ENCODE results near the gene PRCC. TPM values are rescaled to one million over a fixed set of nuclear protein-coding genes. Genes with fewer than 3 reads are reported as not detected.

The PRCC gene
- total RNA-seq, 1 donor from 2014 or later = 110 TPM

DNA sequence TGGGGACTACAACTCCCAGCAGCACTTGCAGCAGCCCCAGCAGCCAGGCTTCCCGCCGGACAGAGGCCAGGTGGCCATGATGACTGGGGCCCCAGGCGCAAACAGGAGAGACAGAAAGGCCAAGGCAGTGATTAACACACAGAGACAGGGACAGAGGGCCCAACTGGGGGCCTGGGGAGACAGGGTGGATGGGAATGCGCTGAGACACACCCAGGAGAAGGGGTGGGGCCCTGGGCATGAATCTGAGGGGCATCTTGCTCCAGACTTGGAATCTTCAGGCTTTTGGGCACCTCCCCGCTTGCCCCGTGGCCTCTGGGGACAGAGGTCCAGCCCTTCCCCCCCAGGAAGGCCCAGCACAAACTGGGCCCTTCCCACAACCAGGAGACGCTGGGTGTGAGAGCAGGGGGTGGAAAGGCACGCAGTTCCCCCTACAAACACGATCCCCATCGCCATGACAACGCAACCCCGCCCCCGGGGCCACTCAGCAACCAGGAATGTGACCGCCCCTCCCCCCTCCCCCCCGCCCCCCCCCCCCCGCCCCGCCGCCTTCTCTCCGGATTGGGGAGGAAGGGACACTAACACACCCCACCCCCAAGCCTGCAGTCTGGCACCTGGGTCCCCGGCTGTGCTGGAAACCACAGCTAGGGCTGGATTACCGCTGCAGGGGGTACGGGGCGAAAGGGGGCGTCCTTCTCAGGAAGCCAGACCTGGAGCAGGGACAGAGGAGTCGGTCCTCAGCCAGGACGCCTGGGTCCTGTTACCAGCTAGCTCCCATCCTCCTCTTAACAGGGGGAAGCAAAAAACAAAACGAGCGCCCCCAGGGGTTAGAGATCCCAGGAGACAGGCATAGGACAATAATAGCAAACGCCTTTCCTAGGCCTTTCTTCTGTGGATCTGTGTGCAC is 20.4 kb upstream of the PRCC start:
- Mint-ChIP-seq H3K4me1 (ENCODE audit: low read depth) (peaks cover 41% of the 10 kb centered on the region), H3K9me3 (no peaks in the 10 kb centered on the region), H3K36me3 (ENCODE audit: low read depth) (peaks cover 76% of the 10 kb centered on the region), H3K4me3 (ENCODE audit: low read depth) (peak overlapping the region; percentile 94), H3K27me3 (ENCODE audit: low read depth) (no peaks in the 10 kb centered on the region), H3K27ac (peak overlapping the region; percentile 92)
- DNase-seq (ENCODE audit: low spot score) = no peak
- intact Hi-C loops (cut with micrococcal nuclease) = no loop called here

DNA sequence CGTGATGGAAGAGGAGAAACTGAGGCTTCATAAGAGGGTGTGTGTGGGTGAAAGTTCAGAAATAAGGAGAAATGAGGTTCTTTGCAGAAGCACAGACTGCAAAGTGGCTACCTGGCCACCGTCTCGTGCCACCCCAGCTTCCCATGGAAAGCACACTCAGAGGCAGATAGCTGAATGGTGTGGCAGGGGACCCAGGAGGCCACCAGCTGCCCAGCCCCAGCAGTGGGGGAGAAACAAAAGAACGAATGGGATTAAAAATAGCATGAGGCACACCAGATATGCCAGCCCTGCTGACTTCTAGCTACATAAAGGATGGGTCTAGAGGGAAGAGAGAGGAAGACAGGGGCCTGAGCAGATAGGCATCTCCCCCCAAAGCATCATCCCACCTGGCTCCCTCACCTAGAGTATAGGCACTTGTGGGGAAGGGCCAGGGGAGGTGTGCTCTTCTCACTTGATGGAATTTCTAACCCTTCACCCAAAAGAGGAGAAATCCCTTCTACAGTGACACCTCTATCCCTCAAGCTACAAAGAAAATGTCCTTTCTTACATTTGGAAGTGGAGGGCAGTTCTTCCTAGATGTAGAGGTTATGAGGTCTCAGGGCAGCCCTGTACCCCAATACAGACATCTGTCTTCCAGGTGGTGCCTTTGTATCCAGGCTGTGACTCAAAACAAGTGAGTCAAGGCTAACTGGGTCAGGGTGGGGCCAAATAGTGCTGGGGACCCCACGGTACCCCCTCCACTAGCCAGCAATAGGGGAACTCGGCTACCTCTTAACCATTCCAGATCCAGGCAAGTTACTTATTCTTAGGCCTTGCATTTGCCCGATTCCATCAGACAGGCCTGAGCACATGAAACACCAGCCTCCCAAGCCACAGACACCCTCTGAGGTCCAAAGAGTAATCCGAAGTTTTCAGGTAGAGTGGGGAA is 19.3 kb upstream of the PRCC start:
- Mint-ChIP-seq H3K27ac (peak overlapping the region; percentile 92), H3K9me3 (no peaks in the 10 kb centered on the region), H3K36me3 (ENCODE audit: low read depth) (peaks cover 66% of the 10 kb centered on the region), H3K4me1 (ENCODE audit: low read depth) (peaks cover 41% of the 10 kb centered on the region), H3K27me3 (ENCODE audit: low read depth) (no peaks in the 10 kb centered on the region), H3K4me3 (ENCODE audit: low read depth) (peak overlapping the region; percentile 94)
- intact Hi-C loops (cut with micrococcal nuclease) = no loop called here
- no peak for DNase-seq (ENCODE audit: low spot score)

DNA sequence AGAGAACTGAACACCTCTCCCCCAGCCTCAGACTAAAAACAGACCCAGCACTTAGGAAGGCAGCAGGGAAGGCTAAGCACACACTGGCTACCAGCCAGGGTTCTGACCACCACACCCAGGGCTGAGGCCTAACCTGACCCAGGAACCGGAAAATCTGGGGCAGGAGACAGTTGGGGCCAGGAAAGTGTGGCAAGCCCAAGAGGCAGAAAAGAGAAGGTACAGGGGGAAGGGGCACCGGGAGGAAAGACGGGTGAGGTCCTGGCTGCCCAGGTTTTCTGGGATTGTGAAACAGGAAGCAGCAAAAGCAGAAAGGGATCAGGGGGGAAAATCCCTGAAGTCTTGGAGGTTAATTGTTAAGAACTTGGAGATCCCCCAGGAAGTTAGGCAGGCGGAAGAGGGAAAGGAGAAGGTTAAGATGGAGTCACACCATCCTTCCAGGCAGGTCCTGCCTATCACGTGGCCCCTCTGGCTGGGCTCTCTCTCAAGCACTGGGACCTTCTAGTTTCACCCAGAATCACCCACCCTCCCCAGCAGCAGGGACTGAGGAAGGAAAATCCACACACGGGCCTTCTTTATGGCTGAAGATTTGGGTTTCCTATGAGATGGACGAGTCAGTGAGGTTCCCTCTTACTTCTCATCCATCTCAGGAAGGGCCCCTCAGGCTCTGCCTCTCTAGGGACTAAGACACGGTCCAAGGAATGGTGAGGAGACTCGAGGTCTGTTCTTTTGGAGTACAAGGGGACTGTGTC is 18.5 kb upstream of the PRCC start:
- no peaks in the 10 kb centered on the region for H3K27me3 Mint-ChIP-seq (ENCODE audit: low read depth)
- peak overlapping the region; percentile 92 for H3K27ac Mint-ChIP-seq
- H3K36me3 Mint-ChIP-seq (ENCODE audit: low read depth) = peaks cover 59% of the 10 kb centered on the region
- no peaks in the 10 kb centered on the region for H3K9me3 Mint-ChIP-seq
- intact Hi-C loops (cut with micrococcal nuclease) = no loop called here
- H3K4me3 Mint-ChIP-seq (ENCODE audit: low read depth) = peak overlapping the region; percentile 94
- DNase-seq (ENCODE audit: low spot score) = no peak
- peaks cover 41% of the 10 kb centered on the region for H3K4me1 Mint-ChIP-seq (ENCODE audit: low read depth)

DNA sequence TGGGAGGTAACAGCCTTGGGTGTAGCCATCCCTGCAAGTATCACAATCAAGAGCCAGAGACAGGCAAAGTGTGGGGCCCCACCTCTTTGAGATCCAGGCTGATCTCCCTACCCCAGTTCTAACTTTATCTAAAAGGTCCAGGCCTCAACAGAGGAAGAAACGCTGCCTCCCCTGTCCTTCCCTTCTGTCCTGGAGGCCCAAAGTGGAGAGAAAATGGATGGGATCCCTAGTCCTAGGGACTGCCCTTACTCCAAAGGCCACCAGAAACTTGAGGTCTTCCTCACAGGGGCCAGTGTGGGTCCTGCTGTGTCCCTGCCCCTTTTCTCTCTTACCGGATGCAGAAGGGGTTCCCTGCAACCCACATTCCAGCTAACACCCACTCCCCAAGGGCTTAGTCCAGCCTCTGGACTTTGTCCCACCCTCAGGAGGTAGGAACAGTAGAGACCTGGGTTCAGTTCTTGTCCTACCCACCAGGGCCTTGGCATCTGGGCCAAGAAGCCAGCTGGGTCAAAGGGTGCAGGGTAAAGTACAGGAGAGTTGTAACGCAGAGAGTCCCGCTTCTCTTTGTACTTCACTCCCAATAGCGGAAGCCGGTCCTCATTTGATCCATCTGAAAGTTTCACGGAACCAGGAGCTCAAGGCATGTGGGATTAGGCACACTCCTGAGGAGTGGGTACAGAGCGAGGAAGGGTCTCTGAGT is 17.8 kb upstream of the PRCC start:
- Mint-ChIP-seq H3K27ac (peak overlapping the region; percentile 92), H3K4me3 (ENCODE audit: low read depth) (peak overlapping the region; percentile 94), H3K9me3 (no peaks in the 10 kb centered on the region), H3K4me1 (ENCODE audit: low read depth) (peaks cover 41% of the 10 kb centered on the region), H3K36me3 (ENCODE audit: low read depth) (peaks cover 54% of the 10 kb centered on the region), H3K27me3 (ENCODE audit: low read depth) (no peaks in the 10 kb centered on the region)
- no peak for DNase-seq (ENCODE audit: low spot score)
- intact Hi-C loops (cut with micrococcal nuclease) = loop anchor here (5.0 kb wide), 1 partner anchor 242 kb away; no protein-coding TSS in a partner anchor

DNA sequence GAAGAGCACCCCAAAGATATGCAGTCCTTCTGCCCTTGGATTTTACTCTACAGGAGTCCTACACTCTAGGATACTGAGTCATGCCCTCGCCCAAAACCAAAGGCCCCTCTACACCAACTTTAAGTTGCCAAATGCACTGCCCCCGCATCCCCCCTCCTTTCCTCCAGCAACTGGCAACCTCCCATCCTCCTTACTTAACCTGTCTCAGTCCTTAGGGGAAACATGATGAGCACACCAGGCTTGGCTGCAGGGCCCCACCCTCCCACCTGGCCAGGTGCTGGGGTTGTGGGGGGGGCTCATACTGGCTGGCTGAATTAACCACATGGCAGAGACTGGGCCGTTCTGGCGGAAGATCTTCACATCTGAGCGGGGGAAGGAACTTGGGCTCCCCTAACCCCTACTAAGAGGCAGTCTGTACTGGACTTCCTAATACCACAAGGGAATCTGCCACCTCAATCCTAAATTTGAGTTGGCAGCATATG is 17.1 kb upstream of the PRCC start:
- H3K36me3 Mint-ChIP-seq (ENCODE audit: low read depth) = peaks cover 47% of the 10 kb centered on the region
- no peak for DNase-seq (ENCODE audit: low spot score)
- no peaks in the 10 kb centered on the region for H3K27me3 Mint-ChIP-seq (ENCODE audit: low read depth)
- peaks cover 42% of the 10 kb centered on the region for H3K4me1 Mint-ChIP-seq (ENCODE audit: low read depth)
- H3K4me3 Mint-ChIP-seq (ENCODE audit: low read depth) = peak overlapping the region; percentile 94
- H3K9me3 Mint-ChIP-seq = no peaks in the 10 kb centered on the region
- peak overlapping the region; percentile 92 for H3K27ac Mint-ChIP-seq
- intact Hi-C loops (cut with micrococcal nuclease) = loop anchor here (5.0 kb wide), 1 partner anchor 243 kb away; no protein-coding TSS in a partner anchor

DNA sequence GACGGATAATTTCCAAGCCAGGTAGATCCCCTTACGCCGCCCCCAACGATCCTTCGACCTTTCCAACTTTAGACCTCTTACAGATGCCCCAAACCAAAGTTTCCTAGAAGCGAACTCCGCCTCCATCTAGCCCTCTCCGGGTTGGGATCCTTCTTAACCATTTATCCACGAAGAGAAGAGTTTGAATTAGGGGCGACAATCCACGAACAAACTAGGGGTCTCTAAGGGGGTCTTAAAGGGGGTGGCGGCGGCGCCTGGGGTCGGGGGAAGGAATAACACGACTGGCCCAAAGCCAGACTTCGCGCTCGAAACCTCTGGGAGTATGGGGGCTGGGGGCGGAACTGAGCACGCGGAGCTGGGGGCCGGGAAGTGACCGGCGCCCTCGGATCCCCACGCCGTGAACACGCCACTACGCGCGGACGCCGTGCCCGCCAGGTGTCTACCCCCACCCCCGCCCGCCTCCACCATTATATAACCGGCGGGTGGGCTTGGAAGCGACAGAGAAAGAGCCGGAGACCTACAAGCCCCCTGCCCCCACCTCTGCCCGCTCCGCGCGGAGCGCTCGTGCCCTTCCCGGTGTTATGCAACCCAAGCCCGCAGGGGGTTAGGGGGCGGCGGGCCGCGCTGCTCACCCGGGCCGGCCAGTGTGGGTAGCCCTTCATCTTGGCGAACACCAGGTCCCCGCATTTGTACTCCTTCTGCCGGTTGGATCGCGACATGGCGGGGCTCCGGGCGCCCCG is 16.5 kb upstream of the PRCC start:
- Mint-ChIP-seq H3K9me3 (no peaks in the 10 kb centered on the region), H3K4me3 (ENCODE audit: low read depth) (peak overlapping the region; percentile 94), H3K4me1 (ENCODE audit: low read depth) (peaks cover 36% of the 10 kb centered on the region), H3K27me3 (ENCODE audit: low read depth) (no peaks in the 10 kb centered on the region), H3K27ac (peak overlapping the region; percentile 92), H3K36me3 (ENCODE audit: low read depth) (peaks cover 41% of the 10 kb centered on the region)
- DNase-seq (ENCODE audit: low spot score) = no peak
- intact Hi-C loops (cut with micrococcal nuclease) = loop anchor here (1.0 to 5.0 kb wide), 4 partner anchors 10 to 244 kb away; partner anchors contain the start of genes ISG20L2, METTL25B, MRPL24 and PRCC

DNA sequence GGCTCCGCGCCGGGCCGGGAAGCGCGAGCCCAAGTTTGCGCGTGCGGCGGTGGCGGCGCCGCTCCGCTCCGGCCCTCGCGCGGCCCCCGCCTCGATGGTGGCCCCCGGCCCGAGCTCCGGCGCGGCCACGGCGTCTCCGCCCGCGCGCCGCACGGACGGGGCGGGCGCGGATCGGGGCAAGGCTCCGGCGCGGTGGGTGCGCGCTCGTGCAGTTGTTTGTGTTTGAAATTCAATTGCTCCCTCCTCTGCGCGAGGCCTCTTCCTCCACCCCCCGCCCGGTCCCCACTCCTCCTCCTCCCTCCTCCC is 15.9 kb upstream of the PRCC start, which contains the start of gene HDGF:
Gene HDGF (minus strand): TSS at position 225 of the 306 bp plus-strand sequence. CDS start 246 bp downstream, outside the sequence.
- Mint-ChIP-seq H3K27ac (peak within 1 kb of the TSS; percentile 92), H3K9me3 (no peaks in the 10 kb centered on the region), H3K4me1 (ENCODE audit: low read depth) (peaks cover 33% of the 10 kb centered on the region), H3K27me3 (ENCODE audit: low read depth) (no peaks in the 10 kb centered on the region), H3K36me3 (ENCODE audit: low read depth) (peaks cover 36% of the 10 kb centered on the region), H3K4me3 (ENCODE audit: low read depth) (peak within 1 kb of the TSS; percentile 97)
- intact Hi-C loops (cut with micrococcal nuclease) = loop anchor here (1.0 to 5.0 kb wide), 4 partner anchors 10 to 244 kb away; partner anchors contain the start of genes ISG20L2, METTL25B, MRPL24 and PRCC
- DNase-seq (ENCODE audit: low spot score) = no peak

DNA sequence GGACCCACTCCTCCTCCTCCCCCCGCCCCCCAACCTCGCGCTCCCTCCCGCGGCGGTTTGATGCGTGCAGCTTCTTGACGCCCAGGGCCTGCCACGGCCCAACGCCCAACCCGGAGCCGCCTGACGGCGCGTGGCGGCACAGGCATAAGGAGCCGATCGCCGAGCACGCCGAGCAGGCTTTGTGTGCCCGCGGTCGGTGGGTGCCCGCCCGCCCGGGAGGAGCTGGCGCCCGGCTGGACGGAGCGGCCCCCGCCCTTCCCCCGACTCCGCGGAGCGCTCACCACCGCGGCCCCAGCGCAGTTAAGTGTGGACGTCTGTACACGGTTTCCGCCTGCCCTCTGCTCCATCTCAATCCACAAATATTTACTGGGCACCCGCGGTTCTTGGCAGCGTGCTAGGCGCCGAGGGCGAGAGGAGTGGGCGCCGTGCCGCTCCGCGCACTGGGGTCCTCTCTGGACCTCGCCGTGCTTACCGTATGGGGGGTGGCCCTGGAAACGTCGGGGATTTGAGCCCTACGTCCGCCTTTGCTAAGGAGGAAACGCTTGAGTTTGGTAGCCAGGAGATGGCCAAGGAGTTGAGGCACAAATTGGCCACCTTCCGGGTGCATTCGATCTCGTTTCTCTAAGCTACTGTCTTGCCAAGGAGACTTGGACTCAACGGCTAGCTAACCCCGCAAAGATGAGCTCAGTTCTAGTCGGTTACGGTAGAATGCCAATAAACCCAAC is 15.4 kb upstream of the PRCC start:
- H3K4me3 Mint-ChIP-seq (ENCODE audit: low read depth) = peak overlapping the region; percentile 97
- intact Hi-C loops (cut with micrococcal nuclease) = loop anchor here (1.0 to 5.0 kb wide), 4 partner anchors 11 to 245 kb away; partner anchors contain the start of genes ISG20L2, METTL25B, MRPL24 and PRCC
- peaks cover 34% of the 10 kb centered on the region for H3K36me3 Mint-ChIP-seq (ENCODE audit: low read depth)
- peaks cover 32% of the 10 kb centered on the region for H3K4me1 Mint-ChIP-seq (ENCODE audit: low read depth)
- peak; percentile 93 for DNase-seq (ENCODE audit: low spot score)
- H3K9me3 Mint-ChIP-seq = no peaks in the 10 kb centered on the region
- H3K27ac Mint-ChIP-seq = peak overlapping the region; percentile 92
- H3K27me3 Mint-ChIP-seq (ENCODE audit: low read depth) = no peaks in the 10 kb centered on the region

DNA sequence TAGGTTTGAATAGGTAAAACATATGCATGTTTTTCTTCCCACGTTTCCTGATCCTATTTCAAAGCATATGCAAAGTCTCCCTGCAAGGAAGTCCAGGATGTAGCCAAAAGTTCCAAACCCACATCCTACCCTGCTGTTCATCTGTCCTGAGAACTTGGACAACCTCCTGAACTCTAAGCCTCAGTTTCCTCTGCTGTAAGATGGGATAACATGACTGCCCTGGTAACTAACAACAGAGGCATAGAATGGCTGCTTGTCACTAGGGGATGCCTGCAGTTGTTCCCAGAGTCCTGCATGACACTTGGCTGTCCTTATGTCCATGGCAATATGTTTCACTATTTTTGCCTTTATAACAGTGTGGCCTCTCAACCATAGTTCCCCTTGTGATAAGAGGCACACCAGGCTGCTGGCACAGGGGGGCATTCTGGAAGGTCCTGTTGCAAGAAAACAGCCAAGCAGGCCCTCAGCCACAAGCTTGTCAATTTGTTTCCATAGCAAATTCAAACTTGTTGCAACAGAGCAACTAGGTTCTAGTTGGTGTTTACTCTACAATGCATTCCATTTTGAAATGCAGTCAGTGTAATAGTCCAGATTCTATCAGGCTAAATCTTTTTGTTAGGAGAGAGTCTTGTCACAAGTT is 14.4 kb upstream of the PRCC start:
- intact Hi-C loops (cut with micrococcal nuclease) = loop anchor here (5.0 kb wide), 1 partner anchor 246 kb away; no protein-coding TSS in a partner anchor
- Mint-ChIP-seq H3K4me1 (ENCODE audit: low read depth) (peaks cover 24% of the 10 kb centered on the region), H3K9me3 (no peaks in the 10 kb centered on the region), H3K27ac (peak overlapping the region; percentile 80), H3K36me3 (ENCODE audit: low read depth) (peaks cover 30% of the 10 kb centered on the region), H3K4me3 (ENCODE audit: low read depth) (peak overlapping the region; percentile 97), H3K27me3 (ENCODE audit: low read depth) (no peaks in the 10 kb centered on the region)
- DNase-seq (ENCODE audit: low spot score) = no peak

DNA sequence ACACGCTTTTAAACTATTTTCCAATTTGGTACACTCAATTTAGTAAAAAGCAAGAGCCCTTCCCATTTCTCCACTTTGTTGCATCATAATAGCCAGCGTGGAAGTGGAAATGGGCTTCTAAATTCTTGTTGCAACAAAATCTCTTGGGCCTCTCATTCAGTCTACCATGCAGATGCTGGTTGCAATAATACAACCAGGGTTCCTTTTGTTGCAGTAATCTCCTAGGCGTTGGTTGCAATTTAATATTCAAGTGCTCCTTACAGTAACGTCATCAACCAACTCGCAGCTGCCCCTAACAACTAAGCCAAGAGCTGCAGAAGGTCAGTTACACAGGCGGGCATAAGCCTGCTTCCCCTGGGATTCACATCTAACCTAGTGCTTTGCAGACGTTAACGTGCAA is 13.1 kb upstream of the PRCC start:
- intact Hi-C loops (cut with micrococcal nuclease) = loop anchor here (5.0 kb wide), 1 partner anchor 247 kb away; no protein-coding TSS in a partner anchor
- Mint-ChIP-seq H3K36me3 (ENCODE audit: low read depth) (peaks cover 19% of the 10 kb centered on the region), H3K4me3 (ENCODE audit: low read depth) (no peak overlapping the region)

More for the DNA sequence above, 13.1 kb upstream of the PRCC start:
- Mint-ChIP-seq H3K4me1 (ENCODE audit: low read depth) (peaks cover 12% of the 10 kb centered on the region), H3K9me3 (no peaks in the 10 kb centered on the region), H3K27ac (no peak overlapping the region), H3K27me3 (ENCODE audit: low read depth) (no peaks in the 10 kb centered on the region)
- DNase-seq (ENCODE audit: low spot score) = no peak
